Measurements from ENCODE around the gene DHX34.

The DHX34 gene

GRCh38 chr19:47375694-47376588, 26.8 kb downstream of the DHX34 start:
- TF ChIP-seq, protein P1, sequence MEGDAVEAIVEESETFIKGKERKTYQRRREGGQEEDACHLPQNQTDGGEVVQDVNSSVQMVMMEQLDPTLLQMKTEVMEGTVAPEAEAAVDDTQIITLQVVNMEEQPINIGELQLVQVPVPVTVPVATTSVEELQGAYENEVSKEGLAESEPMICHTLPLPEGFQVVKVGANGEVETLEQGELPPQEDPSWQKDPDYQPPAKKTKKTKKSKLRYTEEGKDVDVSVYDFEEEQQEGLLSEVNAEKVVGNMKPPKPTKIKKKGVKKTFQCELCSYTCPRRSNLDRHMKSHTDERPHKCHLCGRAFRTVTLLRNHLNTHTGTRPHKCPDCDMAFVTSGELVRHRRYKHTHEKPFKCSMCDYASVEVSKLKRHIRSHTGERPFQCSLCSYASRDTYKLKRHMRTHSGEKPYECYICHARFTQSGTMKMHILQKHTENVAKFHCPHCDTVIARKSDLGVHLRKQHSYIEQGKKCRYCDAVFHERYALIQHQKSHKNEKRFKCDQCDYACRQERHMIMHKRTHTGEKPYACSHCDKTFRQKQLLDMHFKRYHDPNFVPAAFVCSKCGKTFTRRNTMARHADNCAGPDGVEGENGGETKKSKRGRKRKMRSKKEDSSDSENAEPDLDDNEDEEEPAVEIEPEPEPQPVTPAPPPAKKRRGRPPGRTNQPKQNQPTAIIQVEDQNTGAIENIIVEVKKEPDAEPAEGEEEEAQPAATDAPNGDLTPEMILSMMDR (IDR thresholded peaks at IDR 0.05): no peak

DNA sequence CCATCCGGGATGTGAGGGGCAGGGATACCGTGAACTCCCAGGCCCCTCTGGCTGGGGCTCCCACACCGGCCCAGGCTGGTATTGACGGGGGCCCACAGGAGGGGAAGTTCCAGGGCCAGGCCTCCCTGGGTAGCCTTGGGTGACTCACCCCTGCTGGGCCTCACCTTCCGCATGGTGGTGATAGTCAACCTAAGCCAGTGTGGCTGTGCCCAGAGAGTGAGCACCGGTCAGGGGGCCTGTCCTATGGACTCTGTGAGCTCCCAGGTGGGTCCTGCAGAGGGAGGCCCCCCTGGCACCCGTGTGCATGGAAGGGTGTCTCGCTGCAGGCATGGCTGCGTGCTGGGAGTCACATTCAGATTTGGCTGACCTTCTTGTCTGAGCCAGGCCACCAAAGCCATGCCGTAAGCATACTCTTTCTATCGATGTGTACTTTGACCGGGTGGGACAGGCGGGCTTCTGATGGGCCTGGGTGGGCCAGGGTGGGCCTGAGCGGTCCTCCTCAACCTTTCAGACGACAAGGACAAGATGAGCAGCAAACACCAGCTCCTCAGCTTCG, 27.6 kb downstream of the DHX34 start:
- TF ChIP-seq, protein P1 (IDR thresholded peaks at IDR 0.05): no peak

GRCh38 chr19:47377208-47377701, 28.1 kb downstream of the DHX34 start:
- TF ChIP-seq, protein P1 (IDR thresholded peaks at IDR 0.05): no peak

- TF ChIP-seq, protein P1 (IDR thresholded peaks at IDR 0.05): no peak
Measured at GRCh38 chr19:47377801-47378200, 28.7 kb downstream of the DHX34 start.

- TF ChIP-seq, protein P1 (IDR thresholded peaks at IDR 0.05): no peak
Measured at GRCh38 chr19:47378246-47378645, 29.1 kb downstream of the DHX34 start.

DNA sequence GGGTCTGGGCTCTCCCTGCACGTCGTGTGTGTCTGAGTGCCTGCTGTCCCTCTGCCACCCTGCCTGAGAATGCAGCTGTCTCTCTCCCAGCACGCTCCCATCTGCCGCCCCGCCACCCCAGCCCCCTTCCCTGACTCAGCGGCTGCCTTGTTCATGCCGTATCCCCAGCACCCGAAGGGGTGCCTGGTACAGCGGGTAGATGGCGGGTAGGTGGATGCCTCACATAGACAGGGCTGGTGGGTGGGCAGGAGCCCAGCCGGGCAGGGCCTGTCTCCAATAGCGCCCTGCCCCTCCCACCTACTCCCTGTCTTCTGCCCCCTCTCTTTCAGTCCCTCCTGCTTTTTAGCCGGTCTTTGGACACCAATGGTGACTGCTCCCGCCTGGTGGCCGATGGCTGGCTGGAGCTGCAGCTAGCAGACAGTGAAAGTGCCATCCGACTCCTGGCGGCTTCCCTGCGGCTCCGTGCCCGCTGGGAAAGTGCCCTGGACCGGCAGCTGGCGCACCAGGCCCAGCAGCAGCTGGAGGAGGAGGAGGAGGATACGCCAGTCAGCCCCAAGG, 30.3 kb downstream of the DHX34 start:
- TF ChIP-seq, protein P1 (IDR thresholded peaks at IDR 0.05): no peak

DNA sequence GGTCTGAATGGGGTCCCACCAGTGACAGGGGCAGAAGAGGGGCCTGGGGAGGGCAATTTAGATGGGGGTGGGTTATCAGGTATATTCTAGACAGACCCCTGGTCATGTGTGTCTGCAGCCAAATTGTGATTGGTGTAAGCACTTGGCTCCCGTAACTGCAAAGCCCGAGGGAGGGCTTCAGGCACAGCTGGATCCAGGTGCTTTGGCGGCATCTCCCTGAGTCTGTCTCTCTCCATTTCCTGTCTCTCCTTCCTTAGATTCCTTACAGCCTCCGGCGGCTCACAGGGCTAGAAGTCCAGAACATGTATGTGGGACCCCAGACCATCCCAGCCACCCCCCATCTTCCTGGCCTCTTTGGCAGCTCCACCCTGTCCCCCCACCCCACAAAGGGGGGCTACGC, 31.4 kb downstream of the DHX34 start:
- TF ChIP-seq, protein P1 (IDR thresholded peaks at IDR 0.05): no peak
